GM21825 (cell line): ENCODE measurements around the gene TAGLN2.

ENCODE experiments used
- ATAC-seq: cut with Tn5 transposase; IDR thresholded peaks from one replicate; pipeline ENCODE4 v1.9.1; 2021; ENCODE audit warnings: mild to moderate bottlenecking, moderate library complexity; ENCODE audit not compliant: unreplicated experiment

Gene TAGLN2

DNA sequence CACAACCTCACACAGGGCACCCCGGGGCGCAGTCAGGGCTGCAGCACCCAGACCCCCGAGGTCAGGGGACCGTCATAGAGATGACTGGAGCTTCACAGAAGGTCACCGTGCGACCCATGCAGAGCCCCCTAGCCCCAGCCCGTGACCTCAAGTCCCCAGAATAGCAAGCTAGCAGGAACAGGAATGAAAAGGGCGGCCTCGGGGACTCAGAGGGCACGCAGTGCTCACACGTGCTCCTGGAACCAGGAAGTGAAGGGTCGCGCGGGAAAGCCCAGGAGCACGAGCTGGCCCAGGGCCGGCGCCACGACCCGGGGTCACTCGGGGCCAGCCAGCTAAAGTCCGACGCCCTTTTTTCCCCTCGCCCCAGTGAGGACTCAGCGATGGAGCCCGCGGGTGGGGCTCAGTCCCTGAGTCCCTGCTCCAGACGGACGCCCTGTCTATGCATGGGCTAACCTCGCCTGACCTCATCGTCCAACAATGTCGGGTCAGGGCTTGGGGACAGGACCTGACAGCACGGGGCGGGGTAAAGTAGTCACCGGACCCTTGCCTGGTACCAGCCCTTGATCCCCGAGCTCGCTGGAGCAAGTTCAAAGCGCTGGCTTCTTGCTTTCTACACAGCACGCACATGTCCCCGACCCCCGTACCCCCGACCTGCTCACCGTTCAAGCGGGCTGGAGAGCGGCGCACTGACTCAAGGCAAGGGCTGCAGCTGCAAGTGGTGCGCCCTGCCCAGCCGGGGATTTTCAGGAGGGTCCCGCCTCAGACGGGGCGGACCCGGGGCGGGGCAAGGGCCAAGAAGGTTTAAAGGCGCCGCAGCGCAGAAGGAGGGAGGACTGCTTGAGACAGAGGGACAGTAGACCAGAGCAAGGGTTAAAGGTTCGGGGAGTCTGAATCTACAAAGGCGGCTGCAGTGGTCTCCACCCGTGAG is at the start of gene TAGLN2:
TSS of gene TAGLN2 (minus strand) at position 717 of the 928 bp plus-strand sequence. CDS start 4,998 bp downstream, outside the sequence.
- ATAC-seq = peak; percentile 51

DNA sequence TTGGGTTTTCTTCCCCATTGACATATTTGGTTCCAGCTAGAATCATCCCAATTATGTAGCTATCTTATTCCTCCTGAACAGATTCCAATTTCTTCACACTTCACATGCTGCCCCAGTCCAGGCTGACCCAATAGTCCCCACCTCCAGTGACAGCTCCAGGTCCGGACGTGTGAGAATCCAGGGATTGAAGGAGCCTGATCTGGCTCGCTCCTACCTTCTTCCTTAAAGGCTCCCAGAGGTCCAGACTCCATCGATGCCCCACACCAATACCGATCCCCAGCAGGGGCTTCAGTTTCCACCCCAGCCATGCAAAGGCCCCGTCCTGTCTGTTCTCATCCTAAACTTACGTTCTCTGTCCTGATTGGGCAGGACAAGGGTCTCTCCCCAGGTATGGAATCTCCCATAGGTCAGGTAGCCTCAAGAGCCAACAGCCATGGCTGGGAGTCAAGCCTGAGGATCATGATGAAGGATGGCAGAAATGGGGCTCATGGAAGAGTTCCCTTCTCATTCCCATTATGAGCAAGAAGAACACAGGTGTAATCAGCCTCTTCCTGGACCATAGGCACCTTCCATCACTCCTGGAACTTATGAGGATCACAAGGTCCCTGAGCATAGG is 49.2 kb upstream of the TAGLN2 start:
- ATAC-seq = no peak

DNA sequence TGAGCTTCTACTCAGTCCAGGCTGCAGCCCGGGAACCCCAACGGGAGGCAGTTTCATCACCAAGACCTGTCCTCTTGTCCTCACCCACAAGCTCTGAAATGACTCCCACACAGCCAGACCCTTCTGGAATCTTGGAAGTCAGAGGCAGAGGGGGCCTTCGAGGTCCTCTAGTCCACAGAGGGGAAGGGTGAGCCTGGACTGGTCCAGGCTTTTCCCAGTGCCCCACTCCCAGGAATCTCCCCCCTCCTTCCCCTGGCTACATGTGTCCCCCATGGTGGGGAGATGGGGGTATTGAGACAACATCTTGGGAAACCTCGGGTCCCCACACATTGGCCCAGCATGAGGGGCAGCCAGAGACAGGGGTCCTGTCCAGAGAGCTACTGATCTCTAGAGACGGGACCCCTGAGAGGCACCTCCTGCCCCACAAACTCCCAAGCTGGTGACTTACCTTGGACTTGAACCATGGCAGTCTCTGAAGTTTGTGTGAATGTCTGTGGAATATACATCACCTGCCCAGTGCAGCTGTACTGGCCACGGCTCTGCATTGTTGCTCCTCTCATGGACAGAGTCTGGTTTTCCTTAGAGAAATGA is 48.1 kb upstream of the TAGLN2 start:
- ATAC-seq = no peak

GRCh38 chr1:159972443-159973205 is 47.3 kb upstream of the TAGLN2 start:
- no peak for ATAC-seq

- no peak for ATAC-seq
These were observed 45.6 kb upstream of the TAGLN2 start for GRCh38 chr1:159970932-159971342.

GRCh38 chr1:159968901-159969300 is 43.6 kb upstream of the TAGLN2 start:
- ATAC-seq = no peak

DNA sequence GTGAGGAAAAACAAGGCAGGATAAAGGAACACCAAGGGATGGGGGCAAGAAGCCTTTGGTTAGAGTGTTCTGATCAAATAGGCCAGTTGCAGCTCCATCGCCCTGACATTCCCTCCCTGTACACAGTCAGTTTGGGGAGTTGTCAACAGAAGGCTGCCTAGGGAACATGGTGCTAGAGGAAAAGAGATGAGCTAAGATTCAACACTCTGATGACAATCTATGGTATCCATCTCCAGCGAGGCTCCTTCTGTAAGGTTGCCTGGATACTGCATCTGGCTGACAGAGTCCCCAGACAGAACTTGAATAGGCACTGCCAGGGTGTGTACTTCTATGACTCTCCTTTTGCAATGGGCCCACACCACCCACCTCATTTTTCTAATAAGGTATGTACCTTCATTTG is 40.0 kb upstream of the TAGLN2 start:
- ATAC-seq = no peak

GRCh38 chr1:159964144-159964543 is 38.8 kb upstream of the TAGLN2 start:
- no peak for ATAC-seq

DNA sequence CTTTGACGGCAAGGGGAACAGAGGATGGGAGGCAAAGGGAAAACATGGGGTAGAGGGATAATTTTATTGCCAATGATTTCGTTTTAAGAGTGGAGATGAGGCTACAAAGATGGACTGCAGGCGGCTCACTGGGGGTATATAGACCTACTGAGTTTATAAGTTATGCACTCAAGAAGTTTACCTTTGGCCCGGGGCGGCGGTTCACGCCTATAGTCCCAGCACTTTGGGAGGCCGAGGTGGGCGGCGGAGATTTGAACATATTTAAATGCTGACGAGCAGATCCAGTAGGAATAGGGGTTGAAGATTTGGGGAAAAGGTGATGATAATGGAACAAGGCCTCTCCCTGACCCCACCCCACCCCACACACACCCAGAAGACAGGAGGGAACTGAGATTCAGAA is 36.9 kb upstream of the TAGLN2 start:
- ATAC-seq = no peak

DNA sequence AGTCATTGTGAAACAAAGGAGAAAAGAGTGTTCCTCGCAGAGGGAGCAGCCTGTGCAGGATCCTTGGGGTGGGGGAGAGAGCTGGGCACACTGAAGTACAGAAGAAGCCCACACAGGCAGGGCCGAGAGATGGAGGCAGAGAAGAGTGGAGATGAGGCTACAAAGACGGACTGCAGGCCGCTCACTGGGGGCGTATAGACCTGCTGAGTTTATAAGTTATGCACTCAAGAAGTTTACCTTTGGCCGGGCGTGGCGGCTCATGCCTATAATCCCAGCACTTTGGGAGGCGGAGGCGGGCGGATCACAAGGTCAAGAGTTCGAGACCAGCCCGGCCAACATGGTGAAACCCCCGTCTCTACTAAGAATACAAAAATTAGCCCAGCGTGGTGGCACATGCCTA is 36.3 kb upstream of the TAGLN2 start:
- no peak for ATAC-seq

DNA sequence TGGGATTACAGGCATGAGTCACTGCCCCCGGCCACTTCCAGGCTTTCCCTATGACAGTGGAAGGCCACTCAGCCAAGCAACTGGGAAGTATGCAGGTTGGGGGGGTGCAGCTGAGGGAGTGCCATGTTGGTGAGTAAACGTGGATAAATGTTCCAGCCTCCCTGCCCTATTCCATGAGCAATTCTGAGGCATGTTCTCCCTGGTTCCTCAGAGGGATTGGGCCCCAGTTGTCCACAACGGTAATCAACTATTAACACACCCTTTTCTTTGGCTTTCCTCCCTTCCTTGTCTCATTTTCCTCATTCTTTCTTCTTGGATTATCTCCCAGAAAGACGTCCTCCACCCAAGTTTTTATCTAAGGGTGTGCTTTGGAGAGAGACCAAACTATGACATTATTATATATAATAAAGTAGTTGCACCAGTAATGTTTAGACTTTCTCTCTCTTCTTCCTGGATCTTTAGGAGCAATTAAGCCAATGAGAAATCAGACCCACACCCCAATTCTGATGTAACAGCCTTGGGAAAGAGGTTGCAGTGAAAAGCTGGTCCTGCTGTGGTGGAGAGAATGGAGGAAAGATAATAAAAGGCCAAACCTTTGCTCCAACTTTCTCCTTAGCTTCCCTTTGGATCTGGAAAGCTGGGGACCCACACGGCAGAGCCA is 35.5 kb upstream of the TAGLN2 start:
- no peak for ATAC-seq

GRCh38 chr1:159959451-159959850 is 34.1 kb upstream of the TAGLN2 start:
- no peak for ATAC-seq

DNA sequence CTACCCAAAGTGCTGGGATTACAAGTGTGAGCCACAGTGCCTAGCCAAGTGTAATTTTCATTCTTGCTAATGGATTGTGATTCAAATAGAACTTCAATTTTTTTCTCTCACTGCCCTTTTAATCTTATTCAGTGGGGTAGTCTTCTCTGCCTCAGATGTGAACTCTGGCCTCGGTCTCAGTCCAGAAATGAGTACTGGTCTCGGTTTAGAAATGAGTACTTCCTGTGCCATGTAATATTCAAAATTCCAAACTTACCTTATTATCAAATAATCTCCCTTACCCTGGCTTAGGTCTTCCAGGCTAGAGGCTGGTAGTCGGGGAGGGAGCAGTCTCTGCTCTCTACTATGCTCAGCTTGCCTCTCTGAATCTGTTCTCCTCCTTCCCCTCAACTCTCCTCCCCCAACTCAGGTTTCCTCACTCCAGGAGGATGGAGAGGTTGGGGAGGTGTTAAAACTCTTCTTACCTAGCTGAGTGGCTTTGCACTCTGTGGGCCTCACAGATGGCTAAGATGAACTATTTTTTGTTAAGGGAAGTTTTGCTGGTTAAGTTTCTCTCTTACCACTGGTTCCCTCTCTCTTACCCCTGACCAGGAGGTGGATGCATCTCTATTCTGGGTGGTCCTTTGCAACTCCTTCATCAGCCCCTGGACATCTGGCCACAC is 33.5 kb upstream of the TAGLN2 start:
- no peak for ATAC-seq

- no peak for ATAC-seq
These were observed 32.5 kb upstream of the TAGLN2 start for GRCh38 chr1:159957824-159958268.

DNA sequence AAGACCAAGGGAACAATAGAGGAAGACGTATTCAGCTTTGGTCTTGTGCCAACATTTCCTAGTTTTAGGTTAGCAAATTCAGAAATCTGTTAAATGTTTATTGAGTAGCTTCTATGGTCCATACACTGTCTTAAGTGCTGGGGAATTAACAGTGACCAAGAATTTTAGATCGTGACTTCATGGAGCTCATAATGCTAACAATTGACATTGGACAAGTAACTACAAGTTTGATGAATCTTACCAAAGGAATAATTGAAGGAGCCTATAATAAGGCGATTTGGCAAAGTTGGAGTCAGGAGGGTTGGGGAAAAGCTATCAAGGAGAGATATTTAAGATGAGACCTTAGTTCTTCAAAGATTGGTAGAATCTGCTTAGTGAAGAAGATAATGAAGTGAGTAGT is 30.1 kb upstream of the TAGLN2 start:
- no peak for ATAC-seq

DNA sequence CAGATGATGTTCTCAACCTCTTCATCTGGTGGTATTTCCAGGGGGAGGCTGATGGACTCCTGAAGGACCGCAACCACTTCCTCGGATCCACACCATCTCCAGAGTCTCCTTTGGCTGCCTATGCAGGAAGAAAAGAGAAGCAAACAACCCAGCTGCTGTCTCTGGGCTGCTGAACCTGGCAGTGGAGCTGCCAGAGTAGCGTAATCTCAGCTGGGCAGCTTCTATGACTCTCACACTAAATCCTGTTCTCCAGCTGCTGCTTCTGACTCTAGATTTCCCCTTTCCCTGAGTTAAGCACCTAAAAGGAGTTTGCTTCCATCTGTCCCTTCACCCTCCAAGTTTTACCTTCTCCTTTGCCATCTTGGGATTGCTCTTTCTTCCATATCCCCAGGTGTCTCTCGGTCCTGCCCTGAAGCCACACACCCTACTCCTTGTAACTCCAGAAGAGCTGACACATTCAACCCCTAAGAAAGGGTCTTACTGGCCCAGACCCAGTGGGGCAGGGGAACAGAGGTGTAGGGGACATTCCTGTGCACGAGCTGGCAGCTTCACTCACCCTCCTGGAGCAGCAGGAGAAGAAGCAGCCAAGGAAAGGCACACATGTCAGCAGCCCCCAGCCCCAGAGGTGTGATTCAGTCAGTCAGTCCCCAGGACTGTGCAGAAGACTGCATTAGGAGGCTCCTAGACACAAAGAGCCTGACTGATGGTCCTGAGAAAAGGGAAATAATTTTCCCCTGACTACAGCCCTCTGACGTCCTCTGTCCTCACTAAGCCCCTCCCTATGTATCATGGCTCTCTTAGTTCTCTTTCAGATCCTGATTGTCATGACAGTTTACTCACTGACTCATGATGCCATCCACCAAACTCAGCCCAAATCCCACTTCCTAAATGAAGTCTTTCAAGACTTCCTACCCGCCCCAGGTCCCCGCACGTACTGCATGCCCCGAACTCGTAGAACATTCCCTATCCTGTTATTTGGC is 28.5 kb upstream of the TAGLN2 start, which contains the start of gene SLAMF9:
TSS of gene SLAMF9 (minus strand) at position 702 of the 980 bp plus-strand sequence. CDS start at position 602, 100 bp downstream.
- no peak for ATAC-seq

- no peak for ATAC-seq
These were observed 27.6 kb upstream of the TAGLN2 start for GRCh38 chr1:159952932-159953331.

- no peak for ATAC-seq
These were observed 26.2 kb upstream of the TAGLN2 start for GRCh38 chr1:159951551-159951950.

DNA sequence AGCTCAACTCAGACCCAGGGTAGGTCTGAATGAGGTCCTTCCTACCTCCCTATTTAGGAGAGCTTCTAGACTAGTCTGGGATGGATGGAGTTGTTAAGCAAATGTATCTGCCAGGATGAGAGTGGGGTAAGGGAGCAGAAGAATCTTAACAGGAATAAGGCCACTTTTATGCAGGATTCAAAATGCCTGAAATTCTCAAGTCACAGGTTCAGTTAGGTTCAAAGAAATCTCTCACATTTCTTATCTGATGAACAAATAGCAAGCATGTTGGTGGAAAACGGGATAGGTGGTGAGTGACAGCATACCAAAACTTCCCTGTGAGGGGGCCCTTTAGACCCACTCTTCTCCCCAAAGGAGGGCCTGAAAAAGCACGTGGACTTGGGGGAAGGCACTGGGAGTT is 25.7 kb upstream of the TAGLN2 start:
- ATAC-seq = no peak
